ENCODE results near the gene PTPN18.
"Not testable (repeated sequence)": the region's sequence is repeated elsewhere in the genome, so short reads cannot be mapped to it uniquely, and the experiment has no call there.

Gene PTPN18

GRCh38 chr2:130355578-130356431, at the start of gene PTPN18:
Gene PTPN18 (plus strand): TSS chr2:130356056. CDS start chr2:130356108, 52 bp downstream.
- DNase-seq = peak; percentile 82

- DNase-seq = no peak
These were observed 48.0 kb upstream of the PTPN18 start for GRCh38 chr2:130307850-130308249.

GRCh38 chr2:130310881-130311280, 45.0 kb upstream of the PTPN18 start:
- DNase-seq = no peak

- no peak for DNase-seq
These were observed 42.0 kb upstream of the PTPN18 start for GRCh38 chr2:130313812-130314334.

- no peak for DNase-seq
These were observed 41.5 kb upstream of the PTPN18 start for GRCh38 chr2:130314377-130314776.

GRCh38 chr2:130316596-130316995, 39.3 kb upstream of the PTPN18 start:
- DNase-seq = no peak

- no peak for DNase-seq
These were observed 37.0 kb upstream of the PTPN18 start for GRCh38 chr2:130318906-130319305.

GRCh38 chr2:130319536-130319935, 36.3 kb upstream of the PTPN18 start:
- DNase-seq = no peak

GRCh38 chr2:130327703-130328527, 27.9 kb upstream of the PTPN18 start:
- DNase-seq = peak; percentile 38

- DNase-seq = no peak
These were observed 27.1 kb upstream of the PTPN18 start for GRCh38 chr2:130328710-130329109.

- peak; percentile 35 for DNase-seq
These were observed 23.4 kb upstream of the PTPN18 start for GRCh38 chr2:130332271-130333073.

- not testable (repeated sequence) for DNase-seq
These were observed 22.6 kb upstream of the PTPN18 start for GRCh38 chr2:130333253-130333652.

GRCh38 chr2:130334026-130334425, 21.8 kb upstream of the PTPN18 start:
- DNase-seq = no peak

GRCh38 chr2:130335226-130335625, 20.6 kb upstream of the PTPN18 start:
- no peak for DNase-seq

GRCh38 chr2:130336150-130336876, 19.5 kb upstream of the PTPN18 start:
- no peak for DNase-seq

- DNase-seq = peak; percentile 80
These were observed 18.8 kb upstream of the PTPN18 start for GRCh38 chr2:130336877-130337734.

- DNase-seq = peak; percentile 50
These were observed 18.0 kb upstream of the PTPN18 start for GRCh38 chr2:130337735-130338325.

- DNase-seq = no peak
These were observed 17.0 kb upstream of the PTPN18 start for GRCh38 chr2:130338793-130339345.

- DNase-seq = no peak
These were observed 15.7 kb upstream of the PTPN18 start for GRCh38 chr2:130339885-130340745.
